Heart left ventricle (tissue), 13 donors: ENCODE measurements around the gene RNF19B.

Source experiments
- POLR2A ChIP-seq, 2 donors: fragments of 450-650 bp; IDR thresholded peaks; one replicate each; pipeline ENCODE4 v1.6.1; 2017; ENCODE audit warnings: antibody characterized with exemption in 2 of 2, mild to moderate bottlenecking in 2 of 2, moderate library complexity in 2 of 2
- TF ChIP-seq, protein P1 (sequence below), 12 donors: fragments of 200-600 bp; sonication (generic) in 4 of 12; IDR thresholded peaks; one replicate each; pipeline versions ENCODE4 v1.5.0 to v1.8.0; 2018 to 2022; ENCODE audit warnings: antibody characterized with exemption in 12 of 12, mild to moderate bottlenecking in 5 of 12
- donor health status: ischemic (EF 13 %, LVEDD 7.1; RV severe dilation, severe dysfunction).
- donor health status: DM: no; HTN: yes; CAD: no.
- donor health status: DM: no; HTN: no; CAD: no.
- donor health status: ischemic (EF 25% LVEDD 6.9; RV normal size, moderate dysfunction).
- donor health status: ischemic (EF 25% LVEDD 5.7; RV mildly dilated, moderate dysfunction).
- donor health status: ischemic (EF 35%, LVEDD 5.7; RV mildly dilated, moderate dysfunction).
- donor health status: nonischemic (EF 11% LVEDD 7.7; RV severe dilation, severe dysfunction).
- donor health status: DM: yes; HTN: yes; CAD: no.
- donor health status: PGD.
- donor health status: ischemic (EF 29% LVEDD 5.4; RV normal size, mild dysfunction).
- donor health status: nonischemic (EF 23%, LVEDD 6.1; RV moderate dilation, normal function).

DNA sequence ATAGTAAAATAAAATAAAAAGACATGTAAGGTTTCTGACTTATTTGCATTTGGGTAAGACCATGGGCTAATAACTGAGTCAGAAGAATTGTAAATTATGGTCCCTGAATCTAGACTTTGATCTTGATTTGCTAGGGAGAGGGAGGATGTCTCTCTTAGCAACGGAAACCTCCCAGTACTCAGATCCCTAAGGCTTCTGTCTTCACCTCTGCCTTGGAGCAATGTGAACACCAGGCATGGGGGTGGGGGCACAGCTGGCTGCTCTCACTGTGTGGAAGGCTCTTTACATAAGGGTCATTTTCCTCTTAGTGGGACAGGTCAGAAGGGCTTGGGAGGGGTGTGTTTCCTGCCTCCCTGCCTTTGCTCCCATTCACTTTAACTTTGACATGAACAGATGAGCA, 46.4 kb downstream of the RNF19B start:
- no peak for TF ChIP-seq POLR2A (IDR thresholded peaks at IDR 0.05)
- TF ChIP-seq, protein P1, sequence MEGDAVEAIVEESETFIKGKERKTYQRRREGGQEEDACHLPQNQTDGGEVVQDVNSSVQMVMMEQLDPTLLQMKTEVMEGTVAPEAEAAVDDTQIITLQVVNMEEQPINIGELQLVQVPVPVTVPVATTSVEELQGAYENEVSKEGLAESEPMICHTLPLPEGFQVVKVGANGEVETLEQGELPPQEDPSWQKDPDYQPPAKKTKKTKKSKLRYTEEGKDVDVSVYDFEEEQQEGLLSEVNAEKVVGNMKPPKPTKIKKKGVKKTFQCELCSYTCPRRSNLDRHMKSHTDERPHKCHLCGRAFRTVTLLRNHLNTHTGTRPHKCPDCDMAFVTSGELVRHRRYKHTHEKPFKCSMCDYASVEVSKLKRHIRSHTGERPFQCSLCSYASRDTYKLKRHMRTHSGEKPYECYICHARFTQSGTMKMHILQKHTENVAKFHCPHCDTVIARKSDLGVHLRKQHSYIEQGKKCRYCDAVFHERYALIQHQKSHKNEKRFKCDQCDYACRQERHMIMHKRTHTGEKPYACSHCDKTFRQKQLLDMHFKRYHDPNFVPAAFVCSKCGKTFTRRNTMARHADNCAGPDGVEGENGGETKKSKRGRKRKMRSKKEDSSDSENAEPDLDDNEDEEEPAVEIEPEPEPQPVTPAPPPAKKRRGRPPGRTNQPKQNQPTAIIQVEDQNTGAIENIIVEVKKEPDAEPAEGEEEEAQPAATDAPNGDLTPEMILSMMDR (IDR thresholded peaks at IDR 0.05), result no peak
